Common myeloid progenitor, CD34-positive (primary cell): ENCODE results near the gene GNLY.

Experiments used
- CTCF ChIA-PET: fragments of 350-600 bp; sonication (Branson Sonifier 250); formaldehyde crosslinking; loops from one replicate; lab custom pipeline; 2021; ENCODE audit warnings: antibody characterized with exemption; lab: Charles Lee
- POLR2A ChIA-PET: fragments of 350-600 bp; sonication (Branson Sonifier 250); formaldehyde crosslinking; loops from one replicate; lab custom pipeline; 2021; ENCODE audit warnings: antibody characterized with exemption; lab: Charles Lee
- DNase-seq, 3 donors: peaks; one replicate each; pipeline versions ENCODE4 v3.0.0 to v3.0.0-alpha.2; 2013
- H3K27ac ChIP-seq, 2 experiments: 1 replicate in 1 of 2; 2 replicates in 1 of 2; pipeline ENCODE4 v1.7.0; 2013; ENCODE audit warnings: inconsistent platforms in 2 of 2, low read length in 2 of 2, mild to moderate bottlenecking in 2 of 2, low read depth in 1 of 2, moderate library complexity in 1 of 2; ENCODE audit not compliant: severe bottlenecking in 2 of 2, insufficient read depth in 1 of 2, poor library complexity in 1 of 2
- H3K27me3 ChIP-seq, 5 experiments: replicated peaks in 2 of 5; 1 replicate in 3 of 5; 2 replicates in 2 of 5; pipeline versions ENCODE4 v1.6.1 to v1.7.0; 2013; ENCODE audit warnings: low read length in 4 of 5, mild to moderate bottlenecking in 2 of 5, moderate library complexity in 2 of 5, inconsistent platforms in 1 of 5; ENCODE audit not compliant: insufficient read depth in 5 of 5, control insufficient read depth in 4 of 5
- H3K36me3 ChIP-seq, 4 experiments: 1 replicate in 2 of 4; 2 replicates in 2 of 4; pipeline versions ENCODE4 v1.6.1 to v1.7.0; 2013; ENCODE audit warnings: low read length in 3 of 4, control low read depth in 1 of 4, mild to moderate bottlenecking in 1 of 4; ENCODE audit not compliant: control insufficient read depth in 4 of 4, insufficient read depth in 4 of 4
- H3K4me1 ChIP-seq, 4 experiments: 1 replicate in 3 of 4; 2 replicates in 1 of 4; pipeline versions ENCODE4 v1.6.1 to v1.7.1; 2013; ENCODE audit warnings: low read length in 3 of 4, mild to moderate bottlenecking in 3 of 4, control low read depth in 1 of 4, inconsistent platforms in 1 of 4, moderate library complexity in 1 of 4; ENCODE audit not compliant: control insufficient read depth in 4 of 4, insufficient read depth in 4 of 4; ENCODE audit errors: control extremely low read depth in 1 of 4
- H3K4me3 ChIP-seq, 7 experiments: 1 replicate in 4 of 7; 2 replicates in 3 of 7; pipeline versions ENCODE4 v1.5.1 to v1.7.0; 2013; ENCODE audit warnings: mild to moderate bottlenecking in 7 of 7, low read length in 6 of 7, moderate library complexity in 6 of 7, inconsistent platforms in 2 of 7, low read depth in 2 of 7, control low read depth in 1 of 7; ENCODE audit not compliant: insufficient read depth in 4 of 7, control insufficient read depth in 1 of 7; ENCODE audit errors: extremely low read depth in 1 of 7
- H3K9me3 ChIP-seq, 5 experiments: 1 replicate in 4 of 5; 2 replicates in 1 of 5; pipeline versions ENCODE4 v1.6.1 to v1.7.1; 2013; ENCODE audit warnings: low read length in 4 of 5, mild to moderate bottlenecking in 2 of 5, inconsistent platforms in 1 of 5, low read depth in 1 of 5, moderate library complexity in 1 of 5; ENCODE audit not compliant: control insufficient read depth in 4 of 5, insufficient read depth in 2 of 5; ENCODE audit errors: control extremely low read depth in 1 of 5
- WGBS: methylation state at CpG from one replicate; pipeline ENCODE4 v1.1.5; 2013; ENCODE audit not compliant: insufficient coverage; 5-methylcytosine and 5-hydroxymethylcytosine counted together

GNLY gene

GRCh38 chr2:85744741-85745601 is 50.8 kb downstream of the GNLY start:
- Histone ChIP-seq H3K4me3 (no peak overlapping the region), H3K4me1 (peaks cover 0 to 16% (median 7%) of the 10 kb centered on the region in 4 experiments), H3K27ac (no peak overlapping the region), H3K9me3 (no peaks in the 10 kb centered on the region), H3K27me3 (peaks cover 0 to 28% (median 12%) of the 10 kb centered on the region in 5 experiments), H3K36me3 (no peaks in the 10 kb centered on the region)
- POLR2A ChIA-PET, result no interaction called here
- DNase-seq, result no peak
- CTCF ChIA-PET, result interaction anchor here (0.6 to 11.4 kb wide), 15 partner anchors 8 to 335 kb away, joined by 3 to 218 read pairs (median 4); partner anchors contain the start of gene ATOH8
- 66% methylated on average over 10 of the region's 10 CpGs for WGBS

GRCh38 chr2:85745619-85746018 is 51.5 kb downstream of the GNLY start:
- Histone ChIP-seq H3K4me1 (peaks cover 0 to 16% (median 7%) of the 10 kb centered on the region in 4 experiments), H3K4me3 (no peak overlapping the region), H3K27ac (no peak overlapping the region), H3K27me3 (peaks cover 0 to 28% (median 12%) of the 10 kb centered on the region in 5 experiments), H3K9me3 (no peaks in the 10 kb centered on the region), H3K36me3 (no peaks in the 10 kb centered on the region)
- ChIA-PET POLR2A (no interaction called here), CTCF (interaction anchor here (0.8 to 11.4 kb wide), 12 partner anchors 8 to 99 kb away, joined by 3 to 218 read pairs (median 5); partner anchors contain the start of gene ATOH8)
- no peak for DNase-seq
- no CpG with 5 or more reads among the region's 8 CpGs for WGBS

- CTCF ChIA-PET, result interaction anchor here (1.0 to 11.4 kb wide), 8 partner anchors 9 to 71 kb away, joined by 3 to 218 read pairs (median 6); no protein-coding TSS in a partner anchor
- DNase-seq, result no peak
- Histone ChIP-seq H3K9me3 (no peaks in the 10 kb centered on the region), H3K4me3 (no peak overlapping the region), H3K27me3 (peaks cover 0 to 36% (median 15%) of the 10 kb centered on the region in 5 experiments), H3K36me3 (no peaks in the 10 kb centered on the region), H3K27ac (no peak overlapping the region), H3K4me1 (peaks cover 0 to 16% (median 7%) of the 10 kb centered on the region in 4 experiments)
- 98% methylated on average over 6 of the region's 8 CpGs for WGBS
- POLR2A ChIA-PET, result no interaction called here
Measured at GRCh38 chr2:85746321-85747004, 52.3 kb downstream of the GNLY start.

GRCh38 chr2:85747441-85747840 is 53.3 kb downstream of the GNLY start:
- POLR2A ChIA-PET, result no interaction called here
- Histone ChIP-seq H3K27ac (no peak overlapping the region), H3K9me3 (no peaks in the 10 kb centered on the region), H3K4me1 (peaks cover 0 to 13% (median 5%) of the 10 kb centered on the region in 4 experiments), H3K36me3 (no peaks in the 10 kb centered on the region), H3K4me3 (no peak overlapping the region), H3K27me3 (peaks cover 0 to 45% (median 24%) of the 10 kb centered on the region in 5 experiments)
- no peak for DNase-seq
- CTCF ChIA-PET, result interaction anchor here (0.7 to 11.4 kb wide), 7 partner anchors 10 to 70 kb away, joined by 4 to 218 read pairs (median 6); no protein-coding TSS in a partner anchor
- WGBS, result 100% methylated on average over 2 of the region's 3 CpGs

GRCh38 chr2:85748039-85748734 is 54.0 kb downstream of the GNLY start:
- H3K27ac ChIP-seq, result no peak overlapping the region
- no peaks in the 10 kb centered on the region for H3K36me3 ChIP-seq
- peaks cover 0 to 53% (median 30%) of the 10 kb centered on the region in 5 experiments for H3K27me3 ChIP-seq
- WGBS, result 81% methylated on average over 5 of the region's 9 CpGs
- no peak overlapping the region for H3K4me3 ChIP-seq
- H3K9me3 ChIP-seq, result no peaks in the 10 kb centered on the region
- ChIA-PET CTCF (interaction anchor here (0.8 to 11.4 kb wide), 15 partner anchors 7 to 331 kb away, joined by 3 to 218 read pairs (median 8); no protein-coding TSS in a partner anchor), POLR2A (no interaction called here)
- DNase-seq, result peak in 2 of 3 donors; percentile 34 to 46
- peaks cover 0 to 8% (median 3%) of the 10 kb centered on the region in 4 experiments for H3K4me1 ChIP-seq
